GM10248 (cell line): ENCODE measurements around the gene ZFP36L2.
A peak's percentile ranks its signal among the peaks of the same experiment; 100 is the strongest.

ENCODE experiments used
- CTCF ChIA-PET: fragments of 300-600 bp; sonication (Branson Sonifier 250); formaldehyde crosslinking; extraction: SDS; loops from one replicate; lab custom pipeline; 2021; ENCODE audit warnings: antibody characterized with exemption; lab: Yijun Ruan, JAX
- POLR2A ChIA-PET: fragments of 350-650 bp; sonication (Branson Sonifier 250); formaldehyde crosslinking; extraction: SDS; loops from one replicate; lab custom pipeline; 2020; ENCODE audit warnings: antibody characterized with exemption; lab: Yijun Ruan, JAX
- DNase-seq: peaks from one replicate; pipeline ENCODE4 v3.0.0; 2012; ENCODE audit errors: extremely low spot score
- TF ChIP-seq, protein P1 (sequence below): IDR thresholded peaks from 2 replicates; pipeline ENCODE4 v1.5.1; 2012; ENCODE audit warnings: mild to moderate bottlenecking, low read depth; ENCODE audit errors: extremely low read depth, missing control alignments, control extremely low read depth

Gene ZFP36L2

DNA sequence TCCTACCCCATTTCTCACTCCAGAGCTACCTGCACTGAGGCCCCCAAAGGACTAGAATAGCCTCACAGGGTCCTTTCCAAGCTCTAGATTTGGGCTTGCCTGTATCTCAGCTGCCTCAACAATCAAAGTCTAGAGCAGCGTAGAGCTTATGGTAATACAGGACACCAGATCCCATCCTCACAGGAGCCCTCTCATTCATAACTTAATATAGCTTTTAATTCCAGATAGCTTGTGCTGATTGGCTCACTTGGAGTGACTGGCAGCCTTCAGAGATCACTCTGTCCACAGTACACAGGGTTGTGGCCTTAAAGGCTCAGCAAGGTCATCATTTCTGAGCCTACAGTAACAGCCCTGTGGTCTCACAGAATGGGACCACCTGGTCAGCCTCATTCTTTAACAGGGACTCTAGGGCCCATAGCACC, 51.4 kb downstream of the ZFP36L2 start:
- ChIA-PET POLR2A (interaction anchor here (2.0 to 2.1 kb wide), 2 partner anchors 50 to 52 kb away, joined by 4 to 13 read pairs; partner anchors contain the start of gene ZFP36L2), CTCF (interaction anchor here (0.7 to 2.9 kb wide), 11 partner anchors 12 to 317 kb away, joined by 3 to 19 read pairs (median 7); partner anchors contain the start of gene ZFP36L2)
- DNase-seq, result no peak
- TF ChIP-seq, protein P1, sequence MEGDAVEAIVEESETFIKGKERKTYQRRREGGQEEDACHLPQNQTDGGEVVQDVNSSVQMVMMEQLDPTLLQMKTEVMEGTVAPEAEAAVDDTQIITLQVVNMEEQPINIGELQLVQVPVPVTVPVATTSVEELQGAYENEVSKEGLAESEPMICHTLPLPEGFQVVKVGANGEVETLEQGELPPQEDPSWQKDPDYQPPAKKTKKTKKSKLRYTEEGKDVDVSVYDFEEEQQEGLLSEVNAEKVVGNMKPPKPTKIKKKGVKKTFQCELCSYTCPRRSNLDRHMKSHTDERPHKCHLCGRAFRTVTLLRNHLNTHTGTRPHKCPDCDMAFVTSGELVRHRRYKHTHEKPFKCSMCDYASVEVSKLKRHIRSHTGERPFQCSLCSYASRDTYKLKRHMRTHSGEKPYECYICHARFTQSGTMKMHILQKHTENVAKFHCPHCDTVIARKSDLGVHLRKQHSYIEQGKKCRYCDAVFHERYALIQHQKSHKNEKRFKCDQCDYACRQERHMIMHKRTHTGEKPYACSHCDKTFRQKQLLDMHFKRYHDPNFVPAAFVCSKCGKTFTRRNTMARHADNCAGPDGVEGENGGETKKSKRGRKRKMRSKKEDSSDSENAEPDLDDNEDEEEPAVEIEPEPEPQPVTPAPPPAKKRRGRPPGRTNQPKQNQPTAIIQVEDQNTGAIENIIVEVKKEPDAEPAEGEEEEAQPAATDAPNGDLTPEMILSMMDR, result no peak

DNA sequence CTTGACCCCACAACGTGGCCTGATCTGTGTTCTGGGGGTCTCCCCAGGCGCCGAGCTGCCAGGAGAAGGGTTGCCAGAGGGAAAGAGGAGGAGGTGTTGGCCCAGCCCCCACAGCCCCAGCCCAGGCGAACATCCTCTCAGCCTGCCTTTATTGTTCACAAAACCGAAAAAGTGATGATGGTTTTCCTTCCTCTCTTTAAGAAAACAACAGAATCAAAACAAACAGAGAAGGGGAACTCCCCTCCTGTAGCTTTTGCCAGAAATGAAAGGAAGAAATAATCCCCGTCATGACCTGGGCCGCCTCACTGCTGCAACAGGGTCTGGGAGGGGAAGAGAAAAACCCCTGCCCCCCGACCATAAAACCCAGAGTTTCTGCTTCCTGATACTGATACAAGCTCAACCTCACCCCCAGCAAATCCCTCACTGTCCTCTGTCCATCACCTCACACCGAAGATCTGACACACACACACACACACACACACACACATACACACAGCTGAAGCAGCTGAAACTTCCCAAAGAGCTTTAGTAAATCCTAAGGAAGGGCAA, 52.0 kb downstream of the ZFP36L2 start:
- ChIA-PET CTCF (interaction anchor here (0.8 to 2.9 kb wide), 10 partner anchors 12 to 318 kb away, joined by 3 to 19 read pairs (median 7); partner anchors contain the start of gene ZFP36L2), POLR2A (interaction anchor here (2.0 to 2.1 kb wide), 2 partner anchors 50 to 53 kb away, joined by 4 to 13 read pairs; partner anchors contain the start of gene ZFP36L2)
- DNase-seq, result peak; percentile 85
- TF ChIP-seq, protein P1, result no peak
